AG04449 (cell line): Measurements from ENCODE around the gene CAT.
A peak's percentile ranks its signal among the peaks of the same experiment; 100 is the strongest.

ENCODE experiments used
- CTCF ChIA-PET: fragments of 350-600 bp; formaldehyde crosslinking; extraction: SDS; loops from one replicate; lab custom pipeline; 2021; ENCODE audit warnings: antibody characterized with exemption; lab: Yijun Ruan, JAX
- POLR2A ChIA-PET: fragments of 400-600, 350-600 bp; formaldehyde crosslinking; extraction: SDS; loops from one replicate; lab custom pipeline; 2020; ENCODE audit warnings: antibody characterized with exemption, inconsistent platforms; lab: Yijun Ruan, JAX
- DNase-seq: peaks from one replicate; pipeline ENCODE4 v3.0.0-alpha.2; 2010; ENCODE audit warnings: low read depth, low spot score
- H3K4me3 ChIP-seq: 2 replicates; pipeline ENCODE4 v1.5.1; 2011; ENCODE audit warnings: low read depth, mild to moderate bottlenecking, control low read depth, low read length
- CTCF ChIP-seq: IDR thresholded peaks from one replicate; pipeline ENCODE4 v1.5.1; 2011; ENCODE audit warnings: mild to moderate bottlenecking, moderate library complexity, low read length, control low read depth, inconsistent platforms; ENCODE audit not compliant: insufficient read depth; ENCODE audit errors: missing control alignments

The CAT gene

GRCh38 chr11:34438529-34439507 is at the start of gene CAT:
CAT (plus strand) TSS chr11:34438934; CDS start chr11:34439014, 80 bp downstream.
- ChIA-PET CTCF (interaction anchor here (0.5 to 1.7 kb wide), 6 partner anchors 9 to 81 kb away, joined by 3 to 5 read pairs (median 3); partner anchors contain the start of gene ABTB2), POLR2A (interaction anchor here (1.4 kb wide), 1 partner anchor 13 kb away, joined by 4 read pairs; no protein-coding TSS in a partner anchor)
- H3K4me3 ChIP-seq, result peak within 1 kb of the TSS; percentile 92
- TF ChIP-seq CTCF, result no peak
- DNase-seq, result peak; percentile 84

- no peak for TF ChIP-seq CTCF
- no peak for DNase-seq
- H3K4me3 ChIP-seq, result no peak overlapping the region
- ChIA-PET POLR2A (no interaction called here), CTCF (interaction anchor here (1.0 to 1.2 kb wide), 3 partner anchors 37 to 398 kb away, joined by 3 to 4 read pairs (median 3); partner anchors contain the start of gene ABTB2)
Observed at GRCh38 chr11:34394771-34395300, 43.9 kb upstream of the CAT start.

GRCh38 chr11:34395916-34396550 is 42.7 kb upstream of the CAT start:
- TF ChIP-seq CTCF, result no peak
- ChIA-PET POLR2A (no interaction called here), CTCF (interaction anchor here (0.7 to 1.2 kb wide), 3 partner anchors 38 to 221 kb away, joined by 3 to 4 read pairs (median 3); partner anchors contain the start of gene ABTB2)
- H3K4me3 ChIP-seq, result no peak overlapping the region
- no peak for DNase-seq

- DNase-seq, result no peak
- ChIA-PET CTCF (interaction anchor here (1.2 kb wide), 1 partner anchor 223 kb away, joined by 3 read pairs; no protein-coding TSS in a partner anchor), POLR2A (no interaction called here)
- H3K4me3 ChIP-seq, result no peak overlapping the region
- TF ChIP-seq CTCF, result no peak
Observed at GRCh38 chr11:34397120-34397519, 41.6 kb upstream of the CAT start.

- ChIA-PET CTCF (no interaction called here), POLR2A (no interaction called here)
- no peak for TF ChIP-seq CTCF
- H3K4me3 ChIP-seq, result no peak overlapping the region
- DNase-seq, result no peak
Observed at GRCh38 chr11:34397811-34398210, 40.9 kb upstream of the CAT start.
